GM12892 (cell line): Measurements from ENCODE around the gene OAS3.

Experiments used
- POLR2A ChIP-seq: IDR thresholded peaks from 2 replicates; pipeline ENCODE4 v1.6.1; 2011; ENCODE audit warnings: low read depth, low read length, control low read depth
- POLR2AphosphoS5 ChIP-seq: IDR thresholded peaks from 2 replicates; pipeline ENCODE4 v1.6.1; 2011; ENCODE audit warnings: low read depth, low read length, control low read depth

GRCh38 chr12:112905451-112906089 is 32.7 kb upstream of the OAS3 start:
- TF ChIP-seq POLR2A (no peak), POLR2AphosphoS5 (no peak)
